A549 (cell line): Measurements from ENCODE around the gene GCHFR.

ENCODE experiments used
- CEBPB ChIP-seq, 2 experiments: fragments of >200 bp in 1 of 2; sonication (Bioruptor Twin) in 1 of 2; formaldehyde crosslinking in 1 of 2; IDR thresholded peaks; 2 replicates each; pipeline ENCODE4 v1.6.1; 2012 to 2016
- CHD4 ChIP-seq: fragments of 200-600 bp; sonication (generic); IDR thresholded peaks from 2 replicates; pipeline ENCODE4 v1.6.1; 2016; ENCODE audit warnings: antibody characterized with exemption, mild to moderate bottlenecking, borderline replicate concordance
- EP300 ChIP-seq, 2 experiments: fragments of >200 bp; sonication (Bioruptor Twin); formaldehyde crosslinking; IDR thresholded peaks; 2 replicates in 1 of 2; 3 replicates in 1 of 2; pipeline ENCODE4 v1.6.1; 2016 to 2017
- ESRRA ChIP-seq: fragments of 150-350 bp; IDR thresholded peaks from 2 replicates; pipeline ENCODE4 v1.6.1; 2014; ENCODE audit warnings: mild to moderate bottlenecking, low read length, borderline replicate concordance
- FOSL2 ChIP-seq, 2 experiments: fragments of 450-650 bp in 1 of 2; fragments of >200 bp in 1 of 2; sonication (Bioruptor Twin) in 1 of 2; formaldehyde crosslinking; IDR thresholded peaks; 2 replicates each; pipeline versions ENCODE4 v1.5.0 to v1.6.1; 2016 to 2020; ENCODE audit warnings: mild to moderate bottlenecking in 1 of 2, moderate library complexity in 1 of 2
- MAFK ChIP-seq: fragments of 450-650 bp; IDR thresholded peaks from 2 replicates; pipeline ENCODE4 v1.6.1; 2014; ENCODE audit not compliant: partially characterized antibody
- NFE2L2 ChIP-seq: fragments of 150-350 bp; conservative IDR thresholded peaks from 2 replicates; pipeline ENCODE4 v1.6.1; 2014; ENCODE audit warnings: low read length
- POLR2A ChIP-seq: IDR thresholded peaks from 2 replicates; pipeline ENCODE4 v1.6.1; 2012; ENCODE audit warnings: mild to moderate bottlenecking, low read length
- RAD21 ChIP-seq, 2 experiments: fragments of >200 bp in 1 of 2; sonication (Bioruptor Twin) in 1 of 2; formaldehyde crosslinking in 1 of 2; IDR thresholded peaks in 1 of 2; conservative IDR thresholded peaks in 1 of 2; 2 replicates in 1 of 2; 3 replicates in 1 of 2; pipeline ENCODE4 v1.6.1; 2012 to 2018; ENCODE audit warnings: inconsistent platforms in 1 of 2
- SMC3 ChIP-seq: fragments of >200 bp; sonication (Bioruptor Twin); formaldehyde crosslinking; IDR thresholded peaks from 3 replicates; pipeline ENCODE4 v1.6.1; 2018; ENCODE audit warnings: inconsistent platforms
- ZSCAN20 ChIP-seq: fragments of 250-450 bp; sonication (Bioruptor Pico); IDR thresholded peaks from 2 replicates; pipeline ENCODE4 v1.8.0; 2022; ENCODE audit warnings: mild to moderate bottlenecking, moderate library complexity
- TF ChIP-seq, protein P1 (sequence below): fragments of >200 bp; sonication (Bioruptor Twin); formaldehyde crosslinking; IDR thresholded peaks from 3 replicates; pipeline ENCODE4 v1.5.1; 2016

DNA sequence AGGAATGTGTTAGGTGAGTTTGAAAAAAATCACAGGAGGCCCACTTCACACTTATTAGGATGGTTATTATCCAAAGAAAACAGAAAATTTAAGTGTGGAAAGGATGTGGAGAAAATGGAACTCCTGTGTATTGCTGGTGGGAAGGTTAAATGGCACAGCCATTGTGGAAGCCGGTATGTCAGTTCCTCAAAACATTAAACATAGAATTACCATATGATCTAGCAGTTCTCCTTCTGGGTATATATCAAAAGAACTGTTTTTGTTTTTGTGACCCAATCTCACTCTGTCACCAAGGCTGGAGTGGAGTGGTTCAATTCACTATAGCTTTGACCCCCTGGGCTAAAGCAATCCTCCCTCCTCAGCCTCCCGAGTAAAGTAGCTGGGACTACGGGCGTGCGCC lies 32.6 kb downstream of the GCHFR start:
- TF ChIP-seq, protein P1, sequence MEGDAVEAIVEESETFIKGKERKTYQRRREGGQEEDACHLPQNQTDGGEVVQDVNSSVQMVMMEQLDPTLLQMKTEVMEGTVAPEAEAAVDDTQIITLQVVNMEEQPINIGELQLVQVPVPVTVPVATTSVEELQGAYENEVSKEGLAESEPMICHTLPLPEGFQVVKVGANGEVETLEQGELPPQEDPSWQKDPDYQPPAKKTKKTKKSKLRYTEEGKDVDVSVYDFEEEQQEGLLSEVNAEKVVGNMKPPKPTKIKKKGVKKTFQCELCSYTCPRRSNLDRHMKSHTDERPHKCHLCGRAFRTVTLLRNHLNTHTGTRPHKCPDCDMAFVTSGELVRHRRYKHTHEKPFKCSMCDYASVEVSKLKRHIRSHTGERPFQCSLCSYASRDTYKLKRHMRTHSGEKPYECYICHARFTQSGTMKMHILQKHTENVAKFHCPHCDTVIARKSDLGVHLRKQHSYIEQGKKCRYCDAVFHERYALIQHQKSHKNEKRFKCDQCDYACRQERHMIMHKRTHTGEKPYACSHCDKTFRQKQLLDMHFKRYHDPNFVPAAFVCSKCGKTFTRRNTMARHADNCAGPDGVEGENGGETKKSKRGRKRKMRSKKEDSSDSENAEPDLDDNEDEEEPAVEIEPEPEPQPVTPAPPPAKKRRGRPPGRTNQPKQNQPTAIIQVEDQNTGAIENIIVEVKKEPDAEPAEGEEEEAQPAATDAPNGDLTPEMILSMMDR: no peak
- no peak for TF ChIP-seq EP300 (IDR thresholded peaks at IDR 0.05)
- no peak for TF ChIP-seq CHD4
- no peak for TF ChIP-seq CEBPB (IDR thresholded peaks at IDR 0.05)
- no peak for TF ChIP-seq RAD21 (conservative IDR thresholded peaks at IDR 0.05 in 1 of 2, IDR thresholded peaks at IDR 0.05 in 1 of 2)
- no peak for TF ChIP-seq POLR2A
- no peak for TF ChIP-seq ZSCAN20 (CRISPR knock-in tag)
- no peak for TF ChIP-seq MAFK
- no peak for TF ChIP-seq FOSL2 (IDR thresholded peaks at IDR 0.05)
- TF ChIP-seq FOSL2 (CRISPR knock-in tag; IDR thresholded peaks at IDR 0.05): no peak
- no peak for TF ChIP-seq NFE2L2
- TF ChIP-seq ESRRA: no peak
- no peak for TF ChIP-seq SMC3
